ENCODE measurements around the gene ADGRF1.
"Not testable (repeated sequence)": the region's sequence is repeated elsewhere in the genome, so short reads cannot be mapped to it uniquely, and the experiment has no call there.

Gene ADGRF1

GRCh38 chr6:47042275-47042791 lies at the start of gene ADGRF1:
Gene ADGRF1, minus strand, starts transcription at chr6:47042332. Its CDS starts 13,271 bp downstream, at chr6:47029061.
- DNase-seq (ENCODE audit: low spot score), result no peak

- DNase-seq (ENCODE audit: low spot score), result no peak
These were observed 48.7 kb upstream of the ADGRF1 start for GRCh38 chr6:47090881-47091280.

DNA sequence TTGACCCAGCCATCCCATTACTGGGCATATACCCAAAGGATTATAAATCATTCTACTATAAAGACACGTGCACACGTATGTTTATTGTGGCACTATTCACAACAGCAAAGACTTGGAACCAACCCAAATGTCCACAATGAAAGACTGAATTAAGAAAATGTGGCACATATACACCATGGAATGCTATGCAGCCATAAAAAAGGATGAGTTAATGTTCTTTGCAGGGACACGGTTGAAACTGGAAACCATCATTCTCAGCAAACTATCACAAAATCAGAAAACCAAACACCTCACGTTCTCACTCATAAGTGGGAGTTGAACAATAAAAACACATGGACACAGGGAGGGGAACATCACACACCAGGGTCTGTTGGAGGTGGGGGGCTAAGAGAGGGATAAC lies 47.3 kb upstream of the ADGRF1 start:
- DNase-seq (ENCODE audit: low spot score), result not testable (repeated sequence)

DNA sequence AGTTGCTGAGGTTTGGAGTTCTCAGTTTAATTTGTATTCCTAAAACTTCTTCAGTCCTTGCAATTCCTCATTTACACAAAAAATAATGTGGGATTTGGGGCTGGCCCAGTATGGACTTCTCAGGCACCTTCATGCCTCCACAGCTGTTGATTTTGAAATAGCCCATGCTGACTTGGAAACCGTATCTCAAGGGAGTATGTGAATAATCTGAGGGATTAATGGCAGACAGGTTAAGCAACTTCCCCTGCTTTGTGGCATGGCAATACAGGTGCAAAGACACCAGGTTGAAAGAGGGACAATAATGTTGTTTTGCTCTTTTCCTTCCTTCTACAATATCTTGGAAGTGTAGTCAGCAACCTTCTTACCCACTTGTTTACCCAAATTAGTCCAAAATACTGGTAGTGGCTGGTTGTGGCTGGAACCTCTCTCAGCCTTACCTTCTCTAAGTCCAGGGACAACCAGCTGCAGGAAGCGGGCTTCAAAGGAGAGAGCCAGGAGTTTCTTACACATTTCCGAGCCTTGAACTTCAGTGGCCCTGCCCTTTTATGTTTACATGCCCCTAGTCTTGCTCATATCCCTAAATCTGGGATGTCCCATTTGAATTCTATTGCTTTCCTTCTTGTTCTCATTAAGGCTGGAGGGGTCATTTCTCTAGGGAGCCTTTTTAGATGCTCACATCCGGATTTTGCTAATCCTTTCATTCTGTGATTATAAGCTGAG lies 44.1 kb upstream of the ADGRF1 start:
- DNase-seq (ENCODE audit: low spot score), result no peak

GRCh38 chr6:47084610-47085009 lies 42.5 kb upstream of the ADGRF1 start:
- no peak for DNase-seq (ENCODE audit: low spot score)

- no peak for DNase-seq (ENCODE audit: low spot score)
These were observed 41.5 kb upstream of the ADGRF1 start for GRCh38 chr6:47083586-47084047.

DNA sequence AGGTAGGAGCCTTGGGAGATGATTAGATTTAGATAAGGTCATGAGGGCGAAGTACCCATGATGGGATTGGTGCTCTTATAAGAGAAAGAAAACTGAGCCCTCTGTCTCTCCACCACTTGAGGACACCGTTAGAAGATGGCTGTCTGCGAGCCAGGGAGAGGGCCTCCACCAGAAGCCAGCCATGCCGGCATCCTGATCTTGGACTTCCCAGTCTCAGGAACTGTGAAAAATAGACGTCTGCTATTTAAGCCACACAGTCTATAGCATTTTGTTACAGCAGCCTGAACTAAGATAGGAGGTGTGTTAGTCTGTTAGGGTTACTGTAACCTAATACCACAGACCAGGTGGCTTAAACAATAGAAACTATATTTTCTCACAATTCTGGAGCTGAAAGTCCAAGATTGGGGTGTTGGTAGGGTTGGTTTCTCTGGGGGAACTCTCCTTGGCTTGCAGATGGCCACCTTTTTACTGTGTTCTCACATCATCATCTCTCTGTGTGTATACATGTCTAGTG lies 38.0 kb upstream of the ADGRF1 start:
- DNase-seq (ENCODE audit: low spot score), result no peak

- no peak for DNase-seq (ENCODE audit: low spot score)
These were observed 37.5 kb upstream of the ADGRF1 start for GRCh38 chr6:47079638-47080037.

GRCh38 chr6:47078991-47079390 lies 36.9 kb upstream of the ADGRF1 start:
- no peak for DNase-seq (ENCODE audit: low spot score)

DNA sequence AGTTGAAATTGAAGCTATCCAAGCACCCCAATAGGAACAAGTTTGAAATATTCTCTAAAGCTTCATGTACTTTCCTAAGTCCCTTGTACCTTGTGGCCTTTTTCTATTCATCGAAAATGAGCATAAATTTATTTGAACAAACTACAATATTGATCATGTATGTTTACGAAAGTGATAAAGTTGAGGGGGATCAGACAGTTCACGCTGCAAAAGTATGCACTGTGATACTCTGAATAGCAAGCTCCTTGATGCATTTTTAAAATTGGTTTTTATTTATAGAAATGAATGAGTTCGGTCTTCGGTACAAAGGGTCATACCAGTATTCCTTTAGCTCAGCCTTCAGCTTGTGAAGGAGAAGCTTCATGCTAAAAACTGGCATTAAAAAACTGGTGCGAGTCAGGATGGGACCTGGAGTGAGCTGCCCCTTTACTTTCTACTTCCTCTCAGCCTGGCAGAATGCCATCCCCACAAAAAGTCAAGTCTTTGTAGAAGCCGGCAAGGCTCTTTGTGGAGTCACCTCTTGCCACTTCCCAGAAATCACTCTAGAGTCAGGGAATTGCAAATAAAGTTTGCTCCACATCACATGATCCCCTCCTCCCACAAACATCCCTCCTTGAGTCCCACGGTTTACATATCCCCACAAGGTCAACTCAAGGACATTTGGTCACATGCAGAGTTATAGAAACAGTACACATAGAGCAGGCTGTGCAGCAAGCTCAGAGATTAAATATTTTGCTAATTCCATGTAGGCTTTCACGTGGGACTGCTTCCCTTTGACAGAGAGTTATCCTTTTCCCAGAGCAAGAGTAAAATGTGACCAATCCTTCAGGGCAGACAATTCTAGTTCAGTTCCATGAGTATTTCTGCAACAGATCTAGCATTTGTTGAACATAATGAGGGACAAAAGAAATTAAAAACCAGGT lies 34.6 kb upstream of the ADGRF1 start:
- DNase-seq (ENCODE audit: low spot score), result no peak

DNA sequence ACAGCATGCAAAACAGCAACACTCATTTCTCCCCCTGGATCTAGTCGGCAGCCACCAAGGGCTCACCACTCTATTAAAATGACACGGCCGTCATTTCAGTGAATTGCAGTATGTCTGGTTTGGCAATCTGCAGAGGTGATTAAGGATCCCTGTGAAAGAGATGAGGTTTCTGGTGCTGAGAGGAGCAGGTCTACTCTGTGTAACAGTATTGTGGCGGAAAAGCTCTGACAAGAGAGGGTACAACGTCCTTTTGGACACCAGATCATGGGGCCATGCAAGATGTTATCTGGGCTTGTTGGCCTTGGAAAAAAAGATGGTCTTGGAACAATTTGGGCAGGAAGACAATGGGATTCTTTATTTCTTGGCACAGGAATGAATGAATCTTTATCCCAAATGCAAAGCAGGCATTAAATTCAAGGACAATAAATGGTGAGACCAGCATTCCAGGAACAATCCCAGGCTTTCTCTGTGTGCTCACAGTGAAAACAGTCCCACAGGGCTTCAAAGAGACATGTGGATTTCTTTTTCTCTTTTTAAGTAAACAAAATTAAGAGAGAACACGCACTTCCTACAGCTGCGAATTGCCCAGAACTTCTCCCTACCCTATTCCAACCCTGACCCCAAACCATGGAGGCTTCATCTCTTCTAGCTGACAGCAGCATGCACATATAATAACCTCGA lies 33.7 kb upstream of the ADGRF1 start:
- DNase-seq (ENCODE audit: low spot score), result no peak

- DNase-seq (ENCODE audit: low spot score), result no peak
These were observed 33.0 kb upstream of the ADGRF1 start for GRCh38 chr6:47075168-47075567.

- DNase-seq (ENCODE audit: low spot score), result no peak
These were observed 31.3 kb upstream of the ADGRF1 start for GRCh38 chr6:47073125-47074110.

DNA sequence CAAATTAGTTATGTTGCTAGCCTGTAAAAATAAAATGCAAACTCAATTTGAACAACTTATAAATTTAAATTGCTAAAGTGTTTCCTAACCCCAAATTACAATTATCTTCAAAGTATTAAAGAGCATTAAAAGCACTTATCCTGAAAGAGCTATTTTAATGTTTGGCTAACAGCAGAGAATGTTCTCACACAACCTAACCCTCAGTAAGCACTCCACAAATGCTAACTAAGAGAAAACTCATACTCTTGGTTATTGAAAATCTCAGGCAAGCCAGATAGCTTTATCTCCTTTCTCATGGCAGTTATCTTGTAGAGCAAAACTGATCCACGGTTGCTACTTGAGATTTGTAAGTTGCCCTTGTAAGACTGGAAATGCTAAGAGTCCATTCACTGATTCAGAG lies 30.5 kb upstream of the ADGRF1 start:
- DNase-seq (ENCODE audit: low spot score), result no peak

- DNase-seq (ENCODE audit: low spot score), result no peak
These were observed 29.5 kb upstream of the ADGRF1 start for GRCh38 chr6:47071681-47072080.

- DNase-seq (ENCODE audit: low spot score), result no peak
These were observed 28.3 kb upstream of the ADGRF1 start for GRCh38 chr6:47070461-47070860.

DNA sequence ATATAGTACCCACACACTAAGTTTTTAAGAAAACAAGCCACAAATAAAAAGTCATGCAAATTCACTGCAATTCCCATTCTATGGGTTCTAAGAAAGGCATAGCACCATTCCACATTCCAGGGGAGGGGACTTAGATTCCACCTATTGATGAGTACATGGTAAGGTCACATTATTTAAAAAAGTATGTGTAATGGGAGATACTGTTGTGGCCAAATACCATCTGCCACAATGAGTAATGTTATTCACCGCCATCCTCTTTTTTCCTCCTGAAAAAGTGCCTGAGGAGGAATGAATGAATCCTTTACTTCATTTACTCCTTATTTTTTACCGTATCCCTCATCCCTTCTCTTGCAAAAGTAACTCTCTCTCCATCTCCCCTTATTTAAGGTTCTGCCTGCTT lies 27.0 kb upstream of the ADGRF1 start:
- DNase-seq (ENCODE audit: low spot score), result no peak

DNA sequence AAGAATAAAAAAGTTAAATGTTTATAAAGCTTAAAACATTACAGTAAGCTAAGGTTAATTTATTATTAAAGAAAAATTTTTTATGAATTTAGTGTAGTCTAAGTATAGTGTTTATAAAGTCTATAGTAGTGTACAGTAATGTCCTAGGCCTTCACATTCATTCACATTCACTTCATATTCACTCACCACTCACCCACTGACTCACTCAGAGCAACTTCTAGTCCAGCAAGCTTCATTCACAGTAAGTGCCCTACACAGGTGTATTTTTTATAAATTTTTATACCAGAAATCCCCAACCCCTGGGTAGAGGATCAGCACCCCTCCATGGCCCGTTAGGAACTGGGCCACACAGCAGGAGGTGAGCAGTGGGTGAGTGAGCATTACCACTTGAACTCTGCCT lies 24.3 kb upstream of the ADGRF1 start:
- no peak for DNase-seq (ENCODE audit: low spot score)

GRCh38 chr6:47064274-47064673 lies 22.1 kb upstream of the ADGRF1 start:
- DNase-seq (ENCODE audit: low spot score), result no peak

GRCh38 chr6:47062346-47062745 lies 20.2 kb upstream of the ADGRF1 start:
- DNase-seq (ENCODE audit: low spot score), result no peak
